Fibroblast of the aortic adventitia (primary cell): ENCODE results near the gene ST8SIA4. TPM values are rescaled to one million over a fixed set of nuclear protein-coding genes. Genes with fewer than 3 reads are reported as not detected.

ENCODE experiments used
- DNase-seq: peaks from one replicate; pipeline ENCODE4 v3.0.0-alpha.2; 2010; ENCODE audit warnings: low read depth
- H3K4me3 ChIP-seq: 2 replicates; pipeline ENCODE4 v1.5.1; 2011; ENCODE audit warnings: low read depth, mild to moderate bottlenecking, control low read depth, low read length, moderate library complexity
- total RNA-seq: library from RNA; depleted of rRNA; stranded (reverse); fragments of >200 nt; gene quantifications from 2 replicates; pipeline ENCODE4 v1.2.3, GENCODE V29; 2012; ENCODE audit warnings: low replicate concordance
- TF ChIP-seq, protein P1 (sequence below): IDR thresholded peaks from 2 replicates; pipeline ENCODE4 v1.5.1; 2011; ENCODE audit warnings: mild to moderate bottlenecking, low read length, control low read depth, inconsistent platforms; ENCODE audit not compliant: insufficient read depth

The ST8SIA4 gene
- total RNA-seq, 1 donor = 0.54 TPM

DNA sequence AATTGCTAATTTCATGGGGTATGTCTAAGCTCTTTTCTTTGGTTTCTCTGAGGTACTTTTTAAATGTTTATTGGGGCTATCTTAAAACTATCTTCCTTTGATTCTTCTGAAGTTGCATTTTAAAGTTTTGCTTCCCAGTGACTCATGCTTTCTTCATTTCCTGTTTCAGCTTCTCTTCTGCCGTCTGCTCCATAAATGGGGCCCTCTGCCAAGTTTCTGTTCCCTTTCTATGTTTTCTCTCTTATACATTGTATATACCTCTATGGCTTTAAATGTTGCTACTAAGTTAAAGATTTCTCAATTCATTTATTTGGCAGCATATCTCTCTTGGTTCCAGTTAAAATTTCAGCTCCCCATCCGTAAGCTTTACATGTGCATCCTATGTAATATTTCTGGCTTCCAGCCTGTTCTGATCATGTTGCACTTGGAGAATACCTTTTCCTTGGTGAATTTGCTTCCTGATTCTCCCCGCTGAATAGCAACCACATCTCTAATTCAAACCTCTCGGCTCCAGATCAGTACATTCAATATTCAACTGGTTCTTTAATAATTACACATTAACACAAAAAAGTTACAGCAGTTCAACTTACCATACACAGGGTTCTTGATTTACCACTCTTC is 125.3 kb downstream of the ST8SIA4 start:
- no peak overlapping the region for H3K4me3 ChIP-seq
- peak; percentile 86 for DNase-seq
- TF ChIP-seq, protein P1, sequence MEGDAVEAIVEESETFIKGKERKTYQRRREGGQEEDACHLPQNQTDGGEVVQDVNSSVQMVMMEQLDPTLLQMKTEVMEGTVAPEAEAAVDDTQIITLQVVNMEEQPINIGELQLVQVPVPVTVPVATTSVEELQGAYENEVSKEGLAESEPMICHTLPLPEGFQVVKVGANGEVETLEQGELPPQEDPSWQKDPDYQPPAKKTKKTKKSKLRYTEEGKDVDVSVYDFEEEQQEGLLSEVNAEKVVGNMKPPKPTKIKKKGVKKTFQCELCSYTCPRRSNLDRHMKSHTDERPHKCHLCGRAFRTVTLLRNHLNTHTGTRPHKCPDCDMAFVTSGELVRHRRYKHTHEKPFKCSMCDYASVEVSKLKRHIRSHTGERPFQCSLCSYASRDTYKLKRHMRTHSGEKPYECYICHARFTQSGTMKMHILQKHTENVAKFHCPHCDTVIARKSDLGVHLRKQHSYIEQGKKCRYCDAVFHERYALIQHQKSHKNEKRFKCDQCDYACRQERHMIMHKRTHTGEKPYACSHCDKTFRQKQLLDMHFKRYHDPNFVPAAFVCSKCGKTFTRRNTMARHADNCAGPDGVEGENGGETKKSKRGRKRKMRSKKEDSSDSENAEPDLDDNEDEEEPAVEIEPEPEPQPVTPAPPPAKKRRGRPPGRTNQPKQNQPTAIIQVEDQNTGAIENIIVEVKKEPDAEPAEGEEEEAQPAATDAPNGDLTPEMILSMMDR = no peak

DNA sequence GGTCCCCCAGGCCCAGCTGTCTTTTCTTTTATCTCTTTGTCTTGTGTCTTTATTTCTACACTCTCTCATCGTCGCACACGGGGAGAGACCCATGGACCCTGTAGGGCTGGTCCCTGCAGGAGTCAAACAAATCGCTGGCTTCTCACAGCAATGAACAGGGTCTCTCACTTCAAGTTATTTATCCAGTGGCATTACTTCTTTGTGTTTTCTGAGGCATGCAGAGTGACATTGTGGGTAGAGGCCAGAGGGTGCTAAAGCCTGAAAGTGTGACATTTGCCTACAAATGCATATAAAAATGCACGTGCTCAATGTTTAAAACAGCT is 127.6 kb downstream of the ST8SIA4 start:
- no peak for DNase-seq
- TF ChIP-seq, protein P1 = no peak
- no peak overlapping the region for H3K4me3 ChIP-seq

DNA sequence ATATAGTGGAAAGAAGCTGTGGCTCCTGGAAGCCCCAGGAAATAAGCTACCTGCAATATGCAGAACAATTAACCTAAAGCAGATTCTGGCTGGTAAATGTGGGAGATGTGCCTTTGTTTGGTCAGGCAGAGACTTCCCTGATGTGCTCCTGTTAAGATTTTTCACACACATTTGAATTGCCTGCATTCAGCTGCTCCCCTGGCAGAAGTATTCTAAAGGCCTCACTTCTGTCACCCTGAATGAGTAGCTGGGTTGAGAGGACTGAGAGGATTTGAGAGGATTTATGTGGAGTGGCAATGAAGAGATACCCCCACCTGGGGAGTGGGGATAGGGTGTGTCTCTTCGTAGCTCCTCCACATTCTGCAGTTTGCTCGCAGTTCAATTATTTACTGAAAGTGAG is 130.5 kb downstream of the ST8SIA4 start:
- no peak overlapping the region for H3K4me3 ChIP-seq
- DNase-seq = no peak
- TF ChIP-seq, protein P1 = no peak

DNA sequence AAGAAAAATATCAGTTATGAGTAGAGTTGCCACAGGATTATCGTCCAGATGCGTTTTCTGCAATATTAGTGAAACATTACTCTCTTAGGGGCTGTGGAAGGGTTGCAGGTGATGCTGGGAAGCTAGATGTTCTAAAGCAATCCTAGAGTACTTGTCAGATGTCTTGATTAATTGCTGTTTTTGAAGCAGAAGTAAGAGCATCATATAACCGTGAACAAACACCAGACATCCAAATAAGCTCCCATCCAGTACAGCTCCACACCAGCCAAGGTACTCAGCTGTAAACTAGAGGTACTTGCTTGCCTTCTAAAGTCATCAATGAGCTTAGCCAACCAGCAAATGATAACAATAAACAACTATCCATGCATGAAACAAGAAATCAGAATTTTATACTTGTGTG is 131.1 kb downstream of the ST8SIA4 start:
- no peak for DNase-seq
- H3K4me3 ChIP-seq = no peak overlapping the region
- TF ChIP-seq, protein P1 = no peak

DNA sequence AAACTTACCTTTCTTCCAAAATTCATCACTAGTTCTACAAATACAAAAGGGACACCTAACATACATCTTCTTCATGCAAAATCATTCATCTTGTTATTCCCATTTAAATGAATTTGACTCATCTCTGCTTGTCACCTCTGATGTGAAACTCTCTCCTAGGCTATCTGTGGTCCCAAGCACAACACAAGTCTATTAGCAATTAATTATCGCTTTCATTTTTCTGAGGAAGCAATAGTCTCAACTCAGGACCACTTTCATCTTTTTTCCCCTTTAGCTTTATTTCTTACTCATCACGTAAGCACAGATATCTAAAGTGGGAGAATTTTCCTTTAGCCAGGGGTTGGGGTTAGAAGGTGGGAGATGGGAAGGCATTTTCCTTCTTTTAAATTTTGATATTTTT is 131.9 kb downstream of the ST8SIA4 start:
- TF ChIP-seq, protein P1 = no peak
- H3K4me3 ChIP-seq = no peak overlapping the region
- no peak for DNase-seq

DNA sequence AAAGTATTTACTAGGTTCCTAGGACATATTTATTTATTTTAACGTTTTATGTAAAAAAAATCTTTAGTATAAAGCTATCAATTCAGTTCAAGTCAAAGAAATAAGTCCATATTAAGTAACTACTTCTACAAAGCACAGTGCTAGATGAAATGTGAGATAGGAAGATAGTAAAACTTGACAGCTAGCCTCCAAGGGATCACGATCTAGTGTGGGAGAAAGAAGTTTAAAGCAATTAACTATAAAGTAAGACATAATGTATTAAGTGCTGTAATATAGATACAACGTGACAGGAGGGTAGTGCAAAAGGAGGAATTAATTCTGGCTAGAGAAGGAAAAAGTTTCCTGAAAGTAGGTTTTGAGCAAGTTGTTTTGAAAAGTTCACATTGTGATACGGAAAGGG is 134.9 kb downstream of the ST8SIA4 start:
- no peak for DNase-seq
- TF ChIP-seq, protein P1 = no peak

DNA sequence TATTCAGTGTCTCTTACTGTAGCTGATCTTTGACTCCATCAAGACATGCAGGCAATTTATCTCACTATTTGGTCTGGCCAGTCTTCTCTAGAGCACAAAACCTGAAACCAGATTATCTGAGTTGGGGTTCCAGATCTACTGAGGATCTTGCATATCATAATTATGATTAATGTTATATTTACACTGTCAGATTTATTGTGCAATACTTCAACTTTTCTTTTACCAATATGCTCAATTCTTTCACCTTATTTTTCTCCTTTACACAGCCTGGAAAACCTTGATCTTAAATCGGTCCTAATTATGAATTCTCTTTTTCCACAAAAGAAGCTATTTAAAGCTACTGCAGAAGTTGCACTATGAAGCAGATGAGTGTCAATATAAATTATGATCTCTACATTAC is 140.1 kb downstream of the ST8SIA4 start:
- TF ChIP-seq, protein P1 = no peak

More for the DNA sequence above, 134.9 kb downstream of the ST8SIA4 start:
- H3K4me3 ChIP-seq = no peak overlapping the region

More for the DNA sequence above, 140.1 kb downstream of the ST8SIA4 start:
- DNase-seq = no peak
- H3K4me3 ChIP-seq = no peak overlapping the region
